Skin epidermis (tissue), 12 donors: ENCODE measurements around the gene GPC1.

Source experiments
- H3K27ac ChIP-seq, 21 experiments: fragments of 200-600 bp; sonication (generic) in 11 of 21; one replicate each; pipeline ENCODE4 v1.5.0; 2020; ENCODE audit warnings: mild to moderate bottlenecking in 3 of 21, inconsistent platforms in 2 of 21, moderate library complexity in 2 of 21
- H3K4me3 ChIP-seq, 7 experiments: fragments of 200-600 bp; sonication (generic) in 2 of 7; one replicate each; pipeline ENCODE4 v1.5.0; 2020; ENCODE audit warnings: inconsistent platforms in 2 of 7, mild to moderate bottlenecking in 2 of 7, moderate library complexity in 1 of 7

Gene GPC1

DNA sequence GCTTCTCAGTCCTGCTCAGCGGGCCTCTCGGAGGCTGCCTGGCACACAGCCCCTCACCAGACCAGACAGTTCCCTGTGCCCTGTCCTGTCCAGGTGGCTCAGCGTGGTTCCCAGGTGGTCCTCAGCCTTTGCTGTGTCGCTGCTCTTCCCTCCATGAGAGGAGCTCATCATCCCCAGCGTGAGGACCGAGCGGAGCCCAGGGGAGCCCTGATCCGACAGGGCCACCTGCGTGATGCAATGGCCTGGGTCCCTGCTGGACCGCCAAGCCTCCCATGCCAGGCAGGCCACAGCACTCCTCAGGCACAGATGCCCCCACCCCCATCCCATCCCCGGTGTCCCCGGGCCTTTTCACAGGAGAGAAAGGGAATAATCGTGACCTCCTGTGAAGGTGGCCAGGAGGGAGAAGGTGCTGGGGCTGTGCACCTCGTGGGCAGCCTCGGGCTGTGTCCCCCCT lies 4.3 kb downstream of the GPC1 start:
- Histone ChIP-seq H3K4me3 (no peak overlapping the region), H3K27ac (peak overlapping the region in 3 of 21 experiments; percentile 9 to 93 (median 47))

- H3K27ac ChIP-seq, result no peak overlapping the region
- H3K4me3 ChIP-seq, result no peak overlapping the region
Observed at GRCh38 chr2:240440251-240440650, 4.8 kb downstream of the GPC1 start.

- H3K27ac ChIP-seq, result peak overlapping the region in 17 of 21 experiments; percentile 34 to 88 (median 73)
- H3K4me3 ChIP-seq, result no peak overlapping the region
Observed at GRCh38 chr2:240440704-240441320, 5.3 kb downstream of the GPC1 start.

DNA sequence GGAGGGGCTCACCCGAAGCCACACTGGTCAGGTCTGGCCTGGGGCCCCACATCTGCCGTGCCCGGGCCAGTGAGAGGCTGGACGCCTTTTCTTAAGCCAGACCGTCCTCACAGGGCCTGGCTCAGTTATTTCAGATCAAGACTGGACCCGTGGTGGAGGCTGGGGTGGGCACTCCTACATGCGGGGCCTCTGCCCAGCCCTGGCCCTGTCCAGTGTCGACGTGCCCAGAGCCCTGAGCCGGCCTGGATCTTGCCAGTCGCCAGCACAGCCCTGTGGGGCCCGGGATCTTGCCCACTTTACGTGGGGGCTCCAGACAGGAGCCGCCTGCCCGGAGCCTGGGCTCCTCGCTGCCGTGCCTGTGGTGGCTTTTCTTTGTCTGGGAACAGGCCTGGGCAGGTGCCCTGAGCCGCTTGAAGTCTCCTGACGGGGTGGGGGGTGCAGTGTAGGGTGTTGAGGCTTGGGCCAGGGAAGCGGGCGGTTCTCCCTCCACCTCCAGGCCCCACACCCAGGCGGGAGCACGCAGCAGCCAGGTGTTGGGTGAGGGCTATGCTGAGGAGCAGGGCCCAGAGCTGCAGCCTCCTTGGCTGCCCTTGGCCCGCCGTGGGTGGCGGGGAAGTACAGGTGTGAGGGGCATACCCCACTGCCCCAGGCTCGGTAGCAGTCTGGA lies 6.0 kb downstream of the GPC1 start:
- Histone ChIP-seq H3K4me3 (no peak overlapping the region), H3K27ac (peak overlapping the region in 17 of 21 experiments; percentile 34 to 88 (median 73))

GRCh38 chr2:240441993-240442411 lies 6.5 kb downstream of the GPC1 start:
- Histone ChIP-seq H3K4me3 (no peak overlapping the region), H3K27ac (peak overlapping the region in 16 of 21 experiments; percentile 33 to 88 (median 72))

DNA sequence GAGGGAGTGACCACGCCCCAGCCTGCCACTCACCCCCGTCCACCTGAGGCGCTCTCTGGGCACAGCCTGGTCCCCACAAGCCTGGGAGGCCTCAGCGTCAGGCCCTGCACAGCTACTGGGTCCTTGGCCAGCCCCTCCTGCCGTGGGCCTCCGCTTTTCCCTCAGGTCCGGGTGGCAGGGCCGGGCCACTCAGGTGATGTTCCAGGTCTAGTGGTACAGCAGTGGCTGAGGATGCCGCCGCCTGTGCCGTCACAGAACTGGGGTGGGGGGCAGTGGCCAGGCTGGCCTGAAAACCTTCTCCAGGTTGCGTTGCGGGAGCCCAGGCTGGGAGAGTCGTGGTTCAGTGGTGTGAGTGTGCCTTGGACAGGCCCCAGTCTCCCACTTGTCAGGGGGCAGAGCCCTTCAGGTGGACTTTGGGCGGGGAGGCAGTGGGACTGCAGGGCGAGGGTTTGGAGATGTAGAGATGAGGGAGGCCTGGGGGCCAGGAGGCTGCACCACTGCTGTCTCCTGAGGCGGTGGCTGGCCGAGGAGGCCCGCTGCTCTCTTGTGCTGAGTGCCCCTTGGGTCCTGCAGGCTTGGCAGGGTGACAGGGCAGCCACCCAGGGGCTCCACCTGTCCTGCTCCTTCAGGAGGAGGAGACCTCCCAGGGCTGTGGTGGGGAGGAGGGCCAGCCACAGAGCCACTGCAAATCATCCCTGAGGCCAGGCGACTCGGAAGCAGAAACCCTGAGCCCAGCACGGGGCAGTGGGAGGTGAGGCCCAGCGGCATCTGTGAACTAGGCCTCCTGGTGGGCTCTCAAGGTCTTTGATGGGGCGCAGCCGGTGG lies 7.6 kb downstream of the GPC1 start:
- Histone ChIP-seq H3K27ac (peak overlapping the region in 7 of 21 experiments; percentile 13 to 88 (median 79)), H3K4me3 (no peak overlapping the region)

- no peak overlapping the region for H3K4me3 ChIP-seq
- peak overlapping the region in 3 of 21 experiments; percentile 13 to 35 (median 30) for H3K27ac ChIP-seq
Observed at GRCh38 chr2:240443891-240444301, 8.4 kb downstream of the GPC1 start.

- Histone ChIP-seq H3K4me3 (no peak overlapping the region), H3K27ac (peak overlapping the region in 1 of 21 experiments; percentile 35)
Observed at GRCh38 chr2:240444464-240444863, 9.0 kb downstream of the GPC1 start.

GRCh38 chr2:240445961-240446663 lies 10.6 kb downstream of the GPC1 start:
- Histone ChIP-seq H3K4me3 (no peak overlapping the region), H3K27ac (no peak overlapping the region)

GRCh38 chr2:240446664-240447175 lies 11.3 kb downstream of the GPC1 start:
- Histone ChIP-seq H3K4me3 (no peak overlapping the region), H3K27ac (no peak overlapping the region)

GRCh38 chr2:240447331-240447730 lies 11.9 kb downstream of the GPC1 start:
- H3K27ac ChIP-seq, result peak overlapping the region in 5 of 21 experiments; percentile 1 to 62 (median 2)

DNA sequence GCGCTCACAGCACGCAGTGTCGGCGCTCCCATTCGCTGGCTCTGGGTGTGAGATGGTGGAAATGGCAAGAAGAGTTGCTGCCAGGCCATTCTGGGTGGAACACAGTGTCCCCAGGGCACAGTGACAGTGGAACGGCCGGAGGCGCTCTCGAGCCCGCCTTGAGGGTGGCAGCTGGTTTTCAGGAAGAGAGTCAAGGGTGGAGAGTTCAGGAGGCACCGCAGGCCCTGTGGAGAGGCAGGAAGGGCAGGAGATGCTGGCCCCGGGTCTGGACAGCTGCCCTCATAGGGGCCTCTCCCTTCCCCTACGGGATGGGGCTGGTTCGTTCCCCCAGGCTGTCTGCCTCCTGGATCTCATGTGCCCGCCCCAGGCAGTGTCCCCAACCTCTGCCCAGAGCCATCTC lies 12.5 kb downstream of the GPC1 start:
- peak overlapping the region in 7 of 21 experiments; percentile 1 to 62 (median 15) for H3K27ac ChIP-seq
- H3K4me3 ChIP-seq, result no peak overlapping the region

More at GRCh38 chr2:240447331-240447730, 11.9 kb downstream of the GPC1 start:
- no peak overlapping the region for H3K4me3 ChIP-seq

GRCh38 chr2:240448387-240449274 lies 13.2 kb downstream of the GPC1 start:
- peak overlapping the region in 9 of 21 experiments; percentile 2 to 62 (median 22) for H3K27ac ChIP-seq
- H3K4me3 ChIP-seq, result no peak overlapping the region

- peak overlapping the region in 16 of 21 experiments; percentile 20 to 82 (median 68) for H3K27ac ChIP-seq
- H3K4me3 ChIP-seq, result no peak overlapping the region
Observed at GRCh38 chr2:240449764-240450531, 14.5 kb downstream of the GPC1 start.

GRCh38 chr2:240450532-240451107 lies 15.2 kb downstream of the GPC1 start:
- Histone ChIP-seq H3K4me3 (no peak overlapping the region), H3K27ac (peak overlapping the region in 18 of 21 experiments; percentile 4 to 82 (median 66))

- peak overlapping the region in 17 of 21 experiments; percentile 20 to 82 (median 66) for H3K27ac ChIP-seq
Observed at GRCh38 chr2:240451108-240451611, 15.7 kb downstream of the GPC1 start.

More at GRCh38 chr2:240451108-240451611, 15.7 kb downstream of the GPC1 start:
- H3K4me3 ChIP-seq, result peak overlapping the region in 2 of 7 experiments; percentile 10 to 63
